ENCODE measurements around the gene MINK1. TPM values are rescaled to one million over a fixed set of nuclear protein-coding genes. Genes with fewer than 3 reads are reported as not detected.

The MINK1 gene
- total RNA-seq, 1 donor from 2014 or later, result 45.6 TPM

DNA sequence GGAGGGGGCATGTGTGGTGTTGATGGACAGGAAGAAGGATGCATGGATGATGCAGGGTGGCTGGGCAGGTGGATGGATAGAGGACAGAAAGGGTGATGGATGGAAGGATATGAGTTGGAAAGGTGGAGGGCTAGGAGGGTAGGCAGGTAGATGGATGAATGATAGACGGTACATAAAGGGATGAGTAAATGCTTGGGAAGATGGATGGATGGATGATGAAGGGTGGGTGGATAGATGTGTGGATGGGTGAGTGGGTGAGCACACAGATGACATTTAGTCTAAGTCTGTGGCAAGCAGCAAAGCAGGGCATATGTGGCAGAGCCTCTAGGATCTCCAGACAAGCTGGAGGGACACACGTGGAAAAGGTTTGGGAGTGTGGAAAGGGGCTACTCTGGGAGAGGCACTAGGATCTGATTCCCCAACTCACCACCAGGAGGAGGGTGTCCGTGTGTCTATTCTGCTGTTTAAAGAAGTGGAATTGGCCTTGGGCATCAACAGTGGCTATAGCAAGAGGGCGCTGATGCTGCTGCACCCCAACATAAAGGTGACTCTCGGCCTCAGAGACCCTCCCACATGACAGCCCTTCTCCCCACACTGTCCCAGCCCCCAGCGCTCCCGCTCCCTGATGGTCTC is 18.0 kb upstream of the MINK1 start:
- Histone ChIP-seq H3K27ac (no peak overlapping the region), H3K4me1 (no peaks in the 10 kb centered on the region), H3K9me3 (no peaks in the 10 kb centered on the region), H3K4me3 (no peak overlapping the region), H3K36me3 (peaks cover 16 to 59% of the 10 kb centered on the region in 2 donors), H3K27me3 (no peaks in the 10 kb centered on the region)
- DNase-seq (ENCODE audit: low spot score in 2 of 2), result no peak
- TF ChIP-seq, protein P1, sequence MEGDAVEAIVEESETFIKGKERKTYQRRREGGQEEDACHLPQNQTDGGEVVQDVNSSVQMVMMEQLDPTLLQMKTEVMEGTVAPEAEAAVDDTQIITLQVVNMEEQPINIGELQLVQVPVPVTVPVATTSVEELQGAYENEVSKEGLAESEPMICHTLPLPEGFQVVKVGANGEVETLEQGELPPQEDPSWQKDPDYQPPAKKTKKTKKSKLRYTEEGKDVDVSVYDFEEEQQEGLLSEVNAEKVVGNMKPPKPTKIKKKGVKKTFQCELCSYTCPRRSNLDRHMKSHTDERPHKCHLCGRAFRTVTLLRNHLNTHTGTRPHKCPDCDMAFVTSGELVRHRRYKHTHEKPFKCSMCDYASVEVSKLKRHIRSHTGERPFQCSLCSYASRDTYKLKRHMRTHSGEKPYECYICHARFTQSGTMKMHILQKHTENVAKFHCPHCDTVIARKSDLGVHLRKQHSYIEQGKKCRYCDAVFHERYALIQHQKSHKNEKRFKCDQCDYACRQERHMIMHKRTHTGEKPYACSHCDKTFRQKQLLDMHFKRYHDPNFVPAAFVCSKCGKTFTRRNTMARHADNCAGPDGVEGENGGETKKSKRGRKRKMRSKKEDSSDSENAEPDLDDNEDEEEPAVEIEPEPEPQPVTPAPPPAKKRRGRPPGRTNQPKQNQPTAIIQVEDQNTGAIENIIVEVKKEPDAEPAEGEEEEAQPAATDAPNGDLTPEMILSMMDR (IDR thresholded peaks at IDR 0.05), result no peak
- intact Hi-C loops (cut with DNase I), result no loop called here

- TF ChIP-seq, protein P1 (IDR thresholded peaks at IDR 0.05), result no peak
- intact Hi-C loops (cut with DNase I), result no loop called here
- no peak for DNase-seq (ENCODE audit: low spot score in 2 of 2)
- Histone ChIP-seq H3K4me1 (no peaks in the 10 kb centered on the region), H3K36me3 (peaks cover 20 to 60% of the 10 kb centered on the region in 2 donors), H3K4me3 (no peak overlapping the region), H3K27me3 (no peaks in the 10 kb centered on the region), H3K27ac (no peak overlapping the region), H3K9me3 (no peaks in the 10 kb centered on the region)
These were observed 16.3 kb upstream of the MINK1 start for GRCh38 chr17:4816826-4817225.

- TF ChIP-seq, protein P1 (IDR thresholded peaks at IDR 0.05), result no peak
- peaks cover 25 to 72% of the 10 kb centered on the region in 2 donors for H3K36me3 ChIP-seq
These were observed 14.9 kb upstream of the MINK1 start for GRCh38 chr17:4818276-4818675.

GRCh38 chr17:4822835-4823234 is 10.3 kb upstream of the MINK1 start:
- Histone ChIP-seq H3K27ac (no peak overlapping the region), H3K4me1 (no peaks in the 10 kb centered on the region), H3K9me3 (no peaks in the 10 kb centered on the region), H3K36me3 (peaks cover 13 to 43% of the 10 kb centered on the region in 2 donors), H3K27me3 (no peaks in the 10 kb centered on the region), H3K4me3 (no peak overlapping the region)
- TF ChIP-seq, protein P1 (IDR thresholded peaks at IDR 0.05), result no peak
- intact Hi-C loops (cut with DNase I), result no loop called here
- no peak for DNase-seq (ENCODE audit: low spot score in 2 of 2)

More at GRCh38 chr17:4818276-4818675, 14.9 kb upstream of the MINK1 start:
- H3K9me3 ChIP-seq, result no peaks in the 10 kb centered on the region
- no peaks in the 10 kb centered on the region for H3K4me1 ChIP-seq
- no peak for DNase-seq (ENCODE audit: low spot score in 2 of 2)
- no peaks in the 10 kb centered on the region for H3K27me3 ChIP-seq
- no peak overlapping the region for H3K27ac ChIP-seq
- intact Hi-C loops (cut with DNase I), result no loop called here
- no peak overlapping the region for H3K4me3 ChIP-seq

GRCh38 chr17:4823373-4824089 is 9.6 kb upstream of the MINK1 start:
- Histone ChIP-seq H3K36me3 (peaks cover 9 to 36% of the 10 kb centered on the region in 2 donors), H3K9me3 (no peaks in the 10 kb centered on the region), H3K4me3 (no peak overlapping the region), H3K27ac (no peak overlapping the region), H3K27me3 (no peaks in the 10 kb centered on the region), H3K4me1 (no peaks in the 10 kb centered on the region)
- intact Hi-C loops (cut with DNase I), result no loop called here
- TF ChIP-seq, protein P1 (IDR thresholded peaks at IDR 0.05), result no peak
- DNase-seq (ENCODE audit: low spot score in 2 of 2), result no peak
